ENCODE data around the gene UVRAG.

UVRAG gene

GRCh38 chr11:75793966-75794365, 21.0 kb upstream of the UVRAG start:
- no peak overlapping the region for H2AFZ ChIP-seq (ENCODE audit: low read depth, low read length)

GRCh38 chr11:75795276-75796090, 19.5 kb upstream of the UVRAG start:
- Histone ChIP-seq H3K79me1 (replicated peaks; ENCODE audit: low read length, poor library complexity, severe bottlenecking) (no peaks in the 10 kb centered on the region), H3K4me3 (ENCODE audit: insufficient read depth in 1 of 2, low read depth in 1 of 2, low read length in 2 of 2) (no peak overlapping the region), H4K8ac (ENCODE audit: low read length) (no peak overlapping the region), H3K36me3 (ENCODE audit: control insufficient read depth in 1 of 2, insufficient read depth in 2 of 2, low read depth in 1 of 2, low read length in 2 of 2) (peaks cover 0 to 94% of the 10 kb centered on the region in 2 experiments), H2AK5ac (ENCODE audit: low read length, severe bottlenecking) (no peak overlapping the region), H2BK120ac (ENCODE audit: low read depth, low read length) (no peak overlapping the region), H2BK12ac (ENCODE audit: low read length in 2 of 2) (no peak overlapping the region), H4K91ac (ENCODE audit: low read length) (no peak overlapping the region), H2BK5ac (ENCODE audit: low read depth, low read length, poor library complexity, severe bottlenecking) (no peak overlapping the region), H3K27ac (ENCODE audit: low read length, poor library complexity, severe bottlenecking) (no peak overlapping the region), H3K14ac (ENCODE audit: low read length in 2 of 2) (peak overlapping the region in 1 of 2 experiments; percentile 21), H3K9ac (ENCODE audit: low read length) (no peak overlapping the region), H2AFZ (ENCODE audit: low read depth, low read length) (no peak overlapping the region), H3K9me3 (ENCODE audit: control insufficient read depth, low read length) (no peaks in the 10 kb centered on the region), H3K18ac (ENCODE audit: low read depth in 1 of 2, low read length in 2 of 2) (no peak overlapping the region), H2BK15ac (ENCODE audit: low read depth, poor library complexity, severe bottlenecking) (no peak overlapping the region), H3K4ac (ENCODE audit: low read depth in 1 of 2, low read length in 2 of 2) (no peak overlapping the region), H3K27me3 (ENCODE audit: control insufficient read depth in 1 of 2, insufficient read depth in 1 of 2, low read length in 2 of 2) (peaks cover 0 to 4% of the 10 kb centered on the region in 2 experiments), H3K23ac (ENCODE audit: low read length in 2 of 2) (no peak overlapping the region), H3K4me1 (ENCODE audit: control insufficient read depth, insufficient read depth, low read depth, low read length) (peaks cover 9% of the 10 kb centered on the region), H3K4me2 (ENCODE audit: low read length, poor library complexity, severe bottlenecking) (no peak overlapping the region)
- DNase-seq = no peak
- 87% methylated on average over 4 of the region's 4 CpGs for WGBS

More at GRCh38 chr11:75793966-75794365, 21.0 kb upstream of the UVRAG start:
- Histone ChIP-seq H3K4me3 (ENCODE audit: insufficient read depth in 1 of 2, low read depth in 1 of 2, low read length in 2 of 2) (no peak overlapping the region), H3K4me1 (ENCODE audit: control insufficient read depth, insufficient read depth, low read depth, low read length) (peaks cover 9% of the 10 kb centered on the region), H4K91ac (ENCODE audit: low read length) (no peak overlapping the region), H3K9me3 (ENCODE audit: control insufficient read depth, low read length) (no peaks in the 10 kb centered on the region), H3K4me2 (ENCODE audit: low read length, poor library complexity, severe bottlenecking) (no peak overlapping the region), H3K14ac (ENCODE audit: low read length in 2 of 2) (no peak overlapping the region), H3K27me3 (ENCODE audit: control insufficient read depth in 1 of 2, insufficient read depth in 1 of 2, low read length in 2 of 2) (peaks cover 0 to 4% of the 10 kb centered on the region in 2 experiments), H3K79me1 (replicated peaks; ENCODE audit: low read length, poor library complexity, severe bottlenecking) (no peaks in the 10 kb centered on the region), H3K4ac (ENCODE audit: low read depth in 1 of 2, low read length in 2 of 2) (no peak overlapping the region), H3K9ac (ENCODE audit: low read length) (no peak overlapping the region), H3K36me3 (ENCODE audit: control insufficient read depth in 1 of 2, insufficient read depth in 2 of 2, low read depth in 1 of 2, low read length in 2 of 2) (peaks cover 0 to 94% of the 10 kb centered on the region in 2 experiments), H2BK15ac (ENCODE audit: low read depth, poor library complexity, severe bottlenecking) (no peak overlapping the region), H2BK5ac (ENCODE audit: low read depth, low read length, poor library complexity, severe bottlenecking) (no peak overlapping the region), H2BK12ac (ENCODE audit: low read length in 2 of 2) (no peak overlapping the region), H3K18ac (ENCODE audit: low read depth in 1 of 2, low read length in 2 of 2) (no peak overlapping the region), H3K23ac (ENCODE audit: low read length in 2 of 2) (no peak overlapping the region), H2AK5ac (ENCODE audit: low read length, severe bottlenecking) (no peak overlapping the region), H4K8ac (ENCODE audit: low read length) (peak overlapping the region; percentile 10), H3K27ac (ENCODE audit: low read length, poor library complexity, severe bottlenecking) (no peak overlapping the region), H2BK120ac (ENCODE audit: low read depth, low read length) (no peak overlapping the region)
- 80% methylated on average over 2 of the region's 2 CpGs for WGBS
- DNase-seq = no peak

- H2BK5ac ChIP-seq (ENCODE audit: low read depth, low read length, poor library complexity, severe bottlenecking) = no peak overlapping the region
- H2BK120ac ChIP-seq (ENCODE audit: low read depth, low read length) = no peak overlapping the region
- no peak overlapping the region for H4K8ac ChIP-seq (ENCODE audit: low read length)
- no peak overlapping the region for H2AK5ac ChIP-seq (ENCODE audit: low read length, severe bottlenecking)
- WGBS = 62% methylated on average over 2 of the region's 2 CpGs
- H2BK15ac ChIP-seq (ENCODE audit: low read depth, poor library complexity, severe bottlenecking) = no peak overlapping the region
- H3K4ac ChIP-seq (ENCODE audit: low read depth in 1 of 2, low read length in 2 of 2) = no peak overlapping the region
- no peak overlapping the region for H3K14ac ChIP-seq (ENCODE audit: low read length in 2 of 2)
- H2BK12ac ChIP-seq (ENCODE audit: low read length in 2 of 2) = no peak overlapping the region
- H3K23ac ChIP-seq (ENCODE audit: low read length in 2 of 2) = no peak overlapping the region
- no peak overlapping the region for H3K27ac ChIP-seq (ENCODE audit: low read length, poor library complexity, severe bottlenecking)
- peaks cover 0 to 4% of the 10 kb centered on the region in 2 experiments for H3K27me3 ChIP-seq (ENCODE audit: control insufficient read depth in 1 of 2, insufficient read depth in 1 of 2, low read length in 2 of 2)
- H4K91ac ChIP-seq (ENCODE audit: low read length) = no peak overlapping the region
- peaks cover 9% of the 10 kb centered on the region for H3K4me1 ChIP-seq (ENCODE audit: control insufficient read depth, insufficient read depth, low read depth, low read length)
- no peaks in the 10 kb centered on the region for H3K79me1 ChIP-seq (replicated peaks; ENCODE audit: low read length, poor library complexity, severe bottlenecking)
- no peak for DNase-seq
- no peaks in the 10 kb centered on the region for H3K9me3 ChIP-seq (ENCODE audit: control insufficient read depth, low read length)
- no peak overlapping the region for H3K18ac ChIP-seq (ENCODE audit: low read depth in 1 of 2, low read length in 2 of 2)
- H2AFZ ChIP-seq (ENCODE audit: low read depth, low read length) = no peak overlapping the region
- H3K4me2 ChIP-seq (ENCODE audit: low read length, poor library complexity, severe bottlenecking) = no peak overlapping the region
- no peak overlapping the region for H3K4me3 ChIP-seq (ENCODE audit: insufficient read depth in 1 of 2, low read depth in 1 of 2, low read length in 2 of 2)
- H3K36me3 ChIP-seq (ENCODE audit: control insufficient read depth in 1 of 2, insufficient read depth in 2 of 2, low read depth in 1 of 2, low read length in 2 of 2) = peaks cover 0 to 94% of the 10 kb centered on the region in 2 experiments
- H3K9ac ChIP-seq (ENCODE audit: low read length) = no peak overlapping the region
These were observed 18.9 kb upstream of the UVRAG start for GRCh38 chr11:75796091-75796435.

- Histone ChIP-seq H3K79me1 (replicated peaks; ENCODE audit: low read length, poor library complexity, severe bottlenecking) (no peaks in the 10 kb centered on the region), H2BK15ac (ENCODE audit: low read depth, poor library complexity, severe bottlenecking) (no peak overlapping the region), H3K18ac (ENCODE audit: low read depth in 1 of 2, low read length in 2 of 2) (no peak overlapping the region), H3K36me3 (ENCODE audit: control insufficient read depth in 1 of 2, insufficient read depth in 2 of 2, low read depth in 1 of 2, low read length in 2 of 2) (peaks cover 0 to 94% of the 10 kb centered on the region in 2 experiments), H3K27ac (ENCODE audit: low read length, poor library complexity, severe bottlenecking) (no peak overlapping the region), H3K9ac (ENCODE audit: low read length) (no peak overlapping the region), H2BK12ac (ENCODE audit: low read length in 2 of 2) (no peak overlapping the region), H2AK5ac (ENCODE audit: low read length, severe bottlenecking) (no peak overlapping the region), H4K8ac (ENCODE audit: low read length) (no peak overlapping the region), H3K4me1 (ENCODE audit: control insufficient read depth, insufficient read depth, low read depth, low read length) (peaks cover 9% of the 10 kb centered on the region), H3K27me3 (ENCODE audit: control insufficient read depth in 1 of 2, insufficient read depth in 1 of 2, low read length in 2 of 2) (peaks cover 0 to 4% of the 10 kb centered on the region in 2 experiments), H3K4ac (ENCODE audit: low read depth in 1 of 2, low read length in 2 of 2) (no peak overlapping the region), H2BK120ac (ENCODE audit: low read depth, low read length) (no peak overlapping the region), H3K23ac (ENCODE audit: low read length in 2 of 2) (no peak overlapping the region), H2BK5ac (ENCODE audit: low read depth, low read length, poor library complexity, severe bottlenecking) (no peak overlapping the region), H3K4me2 (ENCODE audit: low read length, poor library complexity, severe bottlenecking) (no peak overlapping the region), H3K9me3 (ENCODE audit: control insufficient read depth, low read length) (no peaks in the 10 kb centered on the region), H4K91ac (ENCODE audit: low read length) (no peak overlapping the region), H3K4me3 (ENCODE audit: insufficient read depth in 1 of 2, low read depth in 1 of 2, low read length in 2 of 2) (no peak overlapping the region), H3K14ac (ENCODE audit: low read length in 2 of 2) (no peak overlapping the region), H2AFZ (ENCODE audit: low read depth, low read length) (no peak overlapping the region)
- WGBS = 95% methylated on average over 5 of the region's 8 CpGs
- no peak for DNase-seq
These were observed 17.9 kb upstream of the UVRAG start for GRCh38 chr11:75797116-75797515.

Data from mesenchymal stem cell (in vitro differentiated cells and primary cell).